DMS 273 treated with DMSO at 0.1 percent for 48 hours (cell line): ENCODE data around the gene LRRC46.
A peak's percentile ranks its signal among the peaks of the same experiment; 100 is the strongest.

Experiments
- DNase-seq: peaks from one replicate; lab custom pipeline; 2025; lab: John Stamatoyannopoulos, UW

LRRC46 gene

GRCh38 chr17:47831003-47831933, at the start of gene LRRC46, which contains the start of gene MRPL10:
LRRC46 (plus strand) TSS chr17:47831670; CDS start chr17:47831990, 320 bp downstream.
MRPL10 (minus strand) TSS chr17:47831541; CDS start chr17:47831511, 30 bp downstream.
- DNase-seq: peak; percentile 84

- no peak for DNase-seq
These were observed 45.8 kb upstream of the LRRC46 start for GRCh38 chr17:47785538-47786123.

- no peak for DNase-seq
These were observed 41.6 kb upstream of the LRRC46 start for GRCh38 chr17:47789611-47790561.

GRCh38 chr17:47791025-47791424, 40.4 kb upstream of the LRRC46 start:
- no peak for DNase-seq

- no peak for DNase-seq
These were observed 39.0 kb upstream of the LRRC46 start for GRCh38 chr17:47792457-47792856.

- DNase-seq: no peak
These were observed 38.5 kb upstream of the LRRC46 start for GRCh38 chr17:47792979-47793378.

GRCh38 chr17:47797797-47798196, 33.7 kb upstream of the LRRC46 start:
- no peak for DNase-seq

GRCh38 chr17:47800686-47801085, 30.8 kb upstream of the LRRC46 start:
- no peak for DNase-seq

- no peak for DNase-seq
These were observed 30.2 kb upstream of the LRRC46 start for GRCh38 chr17:47801176-47801765.

- no peak for DNase-seq
These were observed 29.6 kb upstream of the LRRC46 start for GRCh38 chr17:47801906-47802305.

GRCh38 chr17:47802341-47803022, 29.0 kb upstream of the LRRC46 start:
- peak; percentile 35 for DNase-seq

GRCh38 chr17:47803201-47803600, 28.3 kb upstream of the LRRC46 start:
- no peak for DNase-seq

GRCh38 chr17:47803751-47804150, 27.7 kb upstream of the LRRC46 start:
- DNase-seq: no peak

- no peak for DNase-seq
These were observed 27.0 kb upstream of the LRRC46 start for GRCh38 chr17:47804461-47804860.

GRCh38 chr17:47806026-47806912, 25.2 kb upstream of the LRRC46 start:
- no peak for DNase-seq

GRCh38 chr17:47806913-47807255, 24.6 kb upstream of the LRRC46 start:
- no peak for DNase-seq

GRCh38 chr17:47807421-47807820, 24.0 kb upstream of the LRRC46 start:
- DNase-seq: no peak

GRCh38 chr17:47808036-47808829, 23.2 kb upstream of the LRRC46 start:
- DNase-seq: no peak

- DNase-seq: no peak
These were observed 22.5 kb upstream of the LRRC46 start for GRCh38 chr17:47808830-47809480.
